Erythroblast (primary cell): ENCODE measurements around the gene MOB3B.

Experiments
- GATA1 ChIP-seq: IDR thresholded peaks from 2 replicates; pipeline ENCODE4 v1.6.1; 2011; ENCODE audit warnings: low read depth, mild to moderate bottlenecking, control low read depth, low read length, moderate library complexity
- POLR2A ChIP-seq: IDR thresholded peaks from 2 replicates; pipeline ENCODE4 v1.6.1; 2011; ENCODE audit warnings: mild to moderate bottlenecking, low read length

- no peak for TF ChIP-seq POLR2A
- TF ChIP-seq GATA1, result no peak
These were observed 160.0 kb downstream of the MOB3B start for GRCh38 chr9:27369591-27369990.
